Activated CD8-positive, alpha-beta memory T cell treated with anti-CD3 and anti-CD28 coated beads for 36 hours (primary cell): Measurements from ENCODE around the gene MBTPS1. TPM values are rescaled to one million over a fixed set of nuclear protein-coding genes. Genes with fewer than 3 reads are reported as not detected.

Source experiments
- CTCF ChIA-PET: fragments of 350-600 bp; sonication (Branson Sonifier 250); formaldehyde crosslinking; loops from one replicate; lab custom pipeline; 2021; ENCODE audit warnings: antibody characterized with exemption; lab: Charles Lee
- POLR2A ChIA-PET: fragments of 350-600 bp; sonication (Branson Sonifier 250); formaldehyde crosslinking; loops from one replicate; lab custom pipeline; 2021; ENCODE audit warnings: antibody characterized with exemption; lab: Charles Lee
- total RNA-seq, 2 experiments: library from RNA; stranded (reverse); gene quantifications; one replicate each; pipeline ENCODE4 v1.2.3, GENCODE V29; 2021

MBTPS1 gene
- total RNA-seq, 2 experiments from 2014 or later: 36.8 to 38.5 TPM

GRCh38 chr16:84068041-84068440 lies 48.7 kb downstream of the MBTPS1 start:
- POLR2A ChIA-PET: no interaction called here

GRCh38 chr16:84067640-84068039 lies 49.1 kb downstream of the MBTPS1 start:
- ChIA-PET CTCF (interaction anchor here (2.6 kb wide), 1 partner anchor 119 kb away, joined by 7 read pairs; the partner anchor contains the start of gene TAF1C), POLR2A (no interaction called here)

More at GRCh38 chr16:84068041-84068440, 48.7 kb downstream of the MBTPS1 start:
- CTCF ChIA-PET: interaction anchor here (2.6 kb wide), 1 partner anchor 119 kb away, joined by 7 read pairs; the partner anchor contains the start of gene TAF1C

GRCh38 chr16:84065536-84066132 lies 51.1 kb downstream of the MBTPS1 start:
- CTCF ChIA-PET: interaction anchor here (0.6 to 2.2 kb wide), 11 partner anchors 8 to 1786 kb away, joined by 3 to 18 read pairs (median 4); partner anchors contain the start of gene MBTPS1
- POLR2A ChIA-PET: no interaction called here

GRCh38 chr16:84063980-84064379 lies 52.8 kb downstream of the MBTPS1 start:
- CTCF ChIA-PET: interaction anchor here (1.1 to 1.4 kb wide), 3 partner anchors 9 to 238 kb away, joined by 3 to 7 read pairs (median 3); no protein-coding TSS in a partner anchor
- POLR2A ChIA-PET: no interaction called here

DNA sequence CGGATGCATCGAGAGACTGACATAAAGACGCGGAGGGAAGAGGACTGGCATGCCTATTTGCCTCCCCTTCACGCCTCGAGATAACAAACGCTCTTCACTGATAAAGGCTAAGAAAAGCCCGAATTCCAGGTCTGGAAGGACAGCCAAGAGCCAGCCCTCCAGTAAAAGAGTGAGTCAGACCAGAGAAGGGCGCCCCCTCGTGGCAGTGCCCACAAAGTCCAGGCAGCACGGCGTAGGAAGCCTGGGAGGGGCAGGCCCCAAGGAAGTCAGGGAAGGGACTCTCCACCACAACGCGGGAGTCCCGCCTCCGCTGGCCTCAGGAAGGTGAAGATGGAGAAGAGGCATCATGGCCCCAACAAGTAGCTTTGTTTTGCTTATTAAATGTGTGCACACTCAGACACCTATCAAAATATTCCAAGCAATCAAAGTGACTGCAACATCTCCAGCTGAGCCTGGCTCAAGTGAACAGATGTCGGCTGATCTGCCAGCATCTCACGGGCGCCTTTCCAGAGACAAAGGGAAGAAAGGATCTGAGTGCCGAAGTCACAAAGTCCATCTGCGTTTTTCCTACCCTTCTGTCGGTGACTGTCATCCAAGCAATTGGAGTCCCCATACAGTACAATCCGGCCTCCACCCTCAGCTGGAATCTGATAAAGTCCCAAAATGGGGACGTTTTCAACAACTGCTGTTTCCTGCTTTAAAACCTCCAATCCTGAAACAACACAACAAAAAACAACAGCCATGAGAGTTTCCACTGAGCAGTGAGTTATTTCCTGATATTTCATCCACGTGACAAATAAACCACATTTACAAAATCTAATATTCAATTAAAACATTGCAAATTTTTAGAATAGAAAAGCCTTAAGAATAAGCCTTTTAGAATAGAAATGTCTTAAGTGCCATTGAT lies 53.8 kb downstream of the MBTPS1 start:
- ChIA-PET CTCF (interaction anchor here (0.8 to 1.4 kb wide), 9 partner anchors 8 to 237 kb away, joined by 3 to 7 read pairs (median 3); partner anchors contain the start of gene MBTPS1), POLR2A (interaction anchor here (0.6 kb wide), 1 partner anchor 13 kb away, joined by 3 read pairs; no protein-coding TSS in a partner anchor)

DNA sequence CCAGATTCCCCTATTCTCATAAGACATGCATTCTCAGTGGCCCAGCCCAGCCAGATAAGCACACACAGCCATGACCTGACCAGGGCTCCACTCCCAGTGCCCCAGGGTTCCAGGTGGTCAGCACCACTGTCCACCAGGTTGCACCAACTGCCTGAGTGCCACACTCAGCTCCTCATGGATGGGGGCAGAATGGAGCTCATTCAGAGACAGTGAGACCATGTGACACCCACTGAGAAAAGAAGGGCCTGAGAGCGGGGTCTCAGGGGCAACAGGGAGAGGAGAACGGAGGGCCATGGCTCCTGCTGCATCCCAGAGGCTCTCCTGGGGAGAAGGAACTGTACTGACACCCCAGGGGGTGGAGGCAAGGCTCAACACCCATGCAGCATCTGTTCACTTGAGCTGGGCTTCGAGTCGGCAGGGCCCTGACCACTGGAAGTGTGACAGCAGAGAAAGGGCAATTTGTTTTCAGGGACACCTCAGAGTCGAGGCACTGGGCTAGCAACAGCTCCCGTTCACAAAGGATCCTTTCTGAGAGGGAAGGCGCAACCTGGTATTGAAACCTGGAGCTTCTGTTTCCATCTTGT lies 55.4 kb downstream of the MBTPS1 start:
- CTCF ChIA-PET: interaction anchor here (0.8 to 1.4 kb wide), 2 partner anchors 14 to 104 kb away, joined by 4 to 6 read pairs; no protein-coding TSS in a partner anchor
- POLR2A ChIA-PET: no interaction called here

DNA sequence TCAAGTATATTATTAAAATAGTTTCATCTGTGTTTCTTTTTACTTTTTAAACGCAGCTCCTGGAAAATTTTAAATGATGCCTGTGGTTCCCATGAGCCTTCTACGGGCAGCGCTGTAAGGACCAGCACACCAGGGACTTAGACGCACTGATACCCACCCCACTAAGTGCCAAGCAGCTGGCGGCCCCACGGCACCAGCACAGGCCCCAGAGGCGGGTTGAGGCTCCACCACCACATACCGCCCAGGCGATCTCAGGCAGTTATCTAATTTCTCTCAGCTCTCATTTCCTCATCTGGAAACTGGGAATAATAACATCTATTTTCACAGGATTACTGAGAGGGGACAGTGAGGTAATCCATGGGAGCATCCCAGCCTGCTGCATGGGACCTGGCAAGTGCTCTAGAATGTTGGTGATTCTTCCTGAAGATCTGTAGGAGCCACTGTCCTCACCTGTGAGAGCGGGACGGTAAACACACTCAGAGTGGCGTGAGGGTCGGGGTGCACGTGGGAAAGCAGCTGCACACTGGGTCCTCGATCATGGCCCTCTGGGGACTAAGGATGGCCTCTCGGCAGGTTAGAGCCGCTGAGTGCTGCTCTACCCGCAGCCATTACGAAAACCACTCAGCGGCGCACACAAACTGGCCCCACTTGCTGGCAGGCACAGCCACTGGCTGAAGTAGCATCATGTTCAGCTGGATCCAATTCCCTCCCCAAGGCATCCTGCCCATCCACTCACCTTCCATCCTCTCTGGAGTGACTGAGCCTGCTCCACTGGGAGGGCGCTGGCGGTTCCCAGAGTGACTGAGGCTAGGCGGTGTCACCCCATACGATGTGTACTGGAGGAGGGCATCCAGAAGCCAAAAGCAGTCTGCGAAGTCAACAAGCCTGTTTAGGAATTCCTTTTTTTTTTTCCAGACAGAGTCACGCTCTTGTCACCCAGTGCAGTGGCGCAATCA lies 56.5 kb downstream of the MBTPS1 start:
- POLR2A ChIA-PET: no interaction called here
- CTCF ChIA-PET: interaction anchor here (1.4 to 1.7 kb wide), 2 partner anchors 103 to 127 kb away, joined by 4 to 6 read pairs; partner anchors contain the start of gene TAF1C

- POLR2A ChIA-PET: no interaction called here
- CTCF ChIA-PET: interaction anchor here (0.9 to 1.7 kb wide), 2 partner anchors 13 to 128 kb away, joined by 3 to 4 read pairs; partner anchors contain the start of gene TAF1C
Measured at GRCh38 chr16:84059111-84059510, 57.6 kb downstream of the MBTPS1 start.

DNA sequence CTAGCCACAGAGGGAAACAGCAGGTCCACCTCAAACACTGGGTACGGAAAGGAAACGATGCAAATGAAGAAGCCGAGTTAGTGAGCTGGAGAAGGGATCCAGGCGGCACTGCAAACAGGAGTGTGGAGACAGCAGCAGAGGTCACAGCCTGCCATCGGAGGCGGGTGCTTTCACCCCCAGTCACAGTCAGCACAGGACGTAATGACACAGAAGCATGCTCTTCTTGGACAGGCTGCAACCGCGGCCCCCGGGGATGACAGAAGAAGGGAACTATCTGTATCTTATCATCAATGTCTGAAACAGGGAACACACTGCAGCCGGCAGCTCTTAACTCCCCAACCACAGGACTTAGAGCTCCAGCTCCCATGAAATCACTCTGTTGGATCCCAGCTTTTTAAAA lies 58.1 kb downstream of the MBTPS1 start:
- ChIA-PET POLR2A (no interaction called here), CTCF (interaction anchor here (0.9 to 1.7 kb wide), 2 partner anchors 12 to 129 kb away, joined by 3 to 4 read pairs; partner anchors contain the start of gene TAF1C)

GRCh38 chr16:84058211-84058610 lies 58.5 kb downstream of the MBTPS1 start:
- ChIA-PET CTCF (interaction anchor here (0.9 to 2.2 kb wide), 2 partner anchors 8 to 12 kb away, joined by 3 to 6 read pairs; no protein-coding TSS in a partner anchor), POLR2A (no interaction called here)

- ChIA-PET CTCF (interaction anchor here (2.2 kb wide), 1 partner anchor 9 kb away, joined by 6 read pairs; no protein-coding TSS in a partner anchor), POLR2A (no interaction called here)
Measured at GRCh38 chr16:84056933-84057332, 59.8 kb downstream of the MBTPS1 start.

DNA sequence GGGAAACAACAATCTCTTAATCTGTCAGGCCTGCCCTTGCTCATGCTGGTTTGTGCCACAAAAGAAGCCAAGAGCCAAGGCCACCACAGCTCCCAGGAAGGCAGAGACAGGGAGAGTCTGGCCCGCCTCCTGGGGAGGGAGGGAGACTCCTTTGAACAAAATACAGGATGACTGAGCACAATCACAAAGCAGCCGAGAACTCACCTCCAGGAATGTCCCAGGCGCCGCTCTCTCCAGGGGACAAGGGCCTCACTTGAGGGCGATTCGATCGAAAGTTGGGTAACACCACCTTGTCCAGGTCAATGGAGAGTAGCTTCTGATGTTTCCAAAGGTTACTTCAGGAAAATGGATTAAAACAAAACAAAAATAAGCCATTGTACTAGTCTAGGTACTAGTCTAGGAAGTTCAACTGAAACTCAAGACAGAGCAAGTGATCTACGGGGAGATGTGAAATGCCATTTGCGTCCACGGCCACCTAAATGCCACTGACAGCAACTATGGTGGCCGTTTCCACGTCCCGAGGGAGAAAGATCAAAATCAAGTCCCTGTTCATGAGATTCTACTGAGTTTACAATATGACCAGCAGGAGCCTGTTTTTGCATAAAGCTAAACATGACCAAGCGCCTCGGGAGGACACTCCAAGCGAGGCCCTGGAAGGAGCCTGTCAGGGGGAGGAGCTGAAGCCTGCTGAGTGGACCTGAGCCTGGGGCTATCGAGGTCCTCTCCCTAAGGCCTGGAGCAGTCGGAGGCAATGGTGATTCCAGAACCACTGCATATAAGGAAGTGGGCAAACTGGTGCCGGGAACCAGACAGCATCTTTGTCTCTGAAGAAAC lies 60.7 kb downstream of the MBTPS1 start:
- ChIA-PET CTCF (interaction anchor here (2.2 kb wide), 1 partner anchor 10 kb away, joined by 6 read pairs; no protein-coding TSS in a partner anchor), POLR2A (no interaction called here)

- ChIA-PET CTCF (interaction anchor here (1.2 kb wide), 1 partner anchor 8 kb away, joined by 3 read pairs; no protein-coding TSS in a partner anchor), POLR2A (no interaction called here)
Measured at GRCh38 chr16:84055366-84055765, 61.4 kb downstream of the MBTPS1 start.

DNA sequence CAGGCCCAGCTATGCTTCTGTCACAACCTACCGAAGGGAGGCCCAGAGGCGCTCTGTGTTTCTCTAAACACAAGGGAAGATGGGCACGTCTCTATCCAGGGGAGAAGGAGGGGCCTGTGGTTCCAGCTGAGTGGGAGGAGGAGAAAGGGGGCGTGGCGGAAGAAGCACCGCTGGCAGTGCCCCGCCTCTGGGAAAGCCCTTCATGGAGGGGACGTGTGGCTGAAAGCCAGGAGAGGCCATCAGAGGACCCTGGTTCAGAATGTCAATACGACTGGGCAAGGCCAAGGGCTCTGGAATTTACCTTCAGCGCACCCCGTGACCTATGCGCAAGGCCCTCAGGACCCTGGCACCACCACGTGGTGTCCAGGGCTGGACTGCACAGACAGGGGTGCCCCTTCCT lies 61.8 kb downstream of the MBTPS1 start:
- ChIA-PET CTCF (interaction anchor here (1.1 to 1.2 kb wide), 2 partner anchors 9 to 15 kb away, joined by 3 read pairs; no protein-coding TSS in a partner anchor), POLR2A (no interaction called here)

DNA sequence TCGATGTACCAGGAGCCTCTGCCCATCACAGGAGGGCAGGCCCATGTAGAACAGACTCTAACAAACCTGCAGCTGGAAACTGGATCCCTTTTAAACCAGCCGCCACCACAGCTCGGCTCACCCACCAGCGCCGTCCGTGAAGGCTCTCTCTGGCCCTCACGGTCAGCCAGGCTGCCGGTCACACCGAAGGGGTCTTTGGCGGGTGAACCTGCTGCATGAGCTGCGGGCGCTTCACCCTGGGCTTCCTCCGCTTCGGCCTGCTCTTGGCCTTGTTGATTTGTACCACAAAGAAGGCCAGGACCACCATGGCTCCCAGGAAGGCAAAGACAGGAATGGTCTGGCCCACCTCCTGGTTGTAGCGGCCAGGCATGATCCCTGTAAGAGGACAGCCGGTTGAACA lies 62.5 kb downstream of the MBTPS1 start:
- POLR2A ChIA-PET: interaction anchor here (1.3 kb wide), 1 partner anchor 17 kb away, joined by 5 read pairs; no protein-coding TSS in a partner anchor
- CTCF ChIA-PET: interaction anchor here (1.1 to 1.2 kb wide), 3 partner anchors 9 to 98 kb away, joined by 3 read pairs; no protein-coding TSS in a partner anchor

GRCh38 chr16:84053237-84053636 lies 63.5 kb downstream of the MBTPS1 start:
- ChIA-PET CTCF (interaction anchor here (1.2 kb wide), 1 partner anchor 97 kb away, joined by 3 read pairs; no protein-coding TSS in a partner anchor), POLR2A (interaction anchor here (1.3 kb wide), 1 partner anchor 16 kb away, joined by 5 read pairs; no protein-coding TSS in a partner anchor)
